Nephron (organoid): ENCODE data around the gene ZNF662.

Experiments
- H3K27ac Mint-ChIP-seq, 3 experiments: 2 replicates each; pipeline ENCODE4 v1.8.0; 2020; ENCODE audit warnings: mixed read lengths in 3 of 3, mild to moderate bottlenecking in 2 of 3, moderate library complexity in 1 of 3
- H3K27me3 Mint-ChIP-seq: 2 replicates; pipeline ENCODE4 v1.8.0; 2021; ENCODE audit warnings: low read depth, mild to moderate bottlenecking, moderate library complexity, mixed read lengths
- H3K36me3 Mint-ChIP-seq: 2 replicates; pipeline ENCODE4 v1.8.0; 2020; ENCODE audit warnings: low read depth, mixed read lengths
- H3K4me1 Mint-ChIP-seq: 2 replicates; pipeline ENCODE4 v1.8.0; 2020; ENCODE audit warnings: mixed read lengths
- H3K4me3 Mint-ChIP-seq, 3 experiments: 2 replicates each; pipeline ENCODE4 v1.8.0; 2020; ENCODE audit warnings: mild to moderate bottlenecking in 3 of 3, mixed read lengths in 3 of 3, moderate library complexity in 2 of 3
- H3K9me3 Mint-ChIP-seq: 2 replicates; pipeline ENCODE4 v1.8.0; 2020; ENCODE audit warnings: mixed read lengths
- CTCF ChIP-seq, 3 experiments: fragments of 200-600 bp; sonication (generic); IDR thresholded peaks; one replicate each; pipeline ENCODE4 v1.5.0; 2021; ENCODE audit warnings: antibody characterized with exemption in 3 of 3; ENCODE audit not compliant: unreplicated experiment in 3 of 3

ZNF662 gene

GRCh38 chr3:42875325-42876151 is 30.4 kb upstream of the ZNF662 start, which contains the start of gene CYP8B1:
CYP8B1 (minus strand) TSS chr3:42875879; CDS start chr3:42875816, 63 bp downstream.
- H3K4me1 Mint-ChIP-seq, result peaks cover 30% of the 10 kb centered on the region
- peaks cover 5% of the 10 kb centered on the region for H3K27me3 Mint-ChIP-seq
- no peaks in the 10 kb centered on the region for H3K9me3 Mint-ChIP-seq
- no peak for TF ChIP-seq CTCF (IDR thresholded peaks at IDR 0.05; ENCODE audit: unreplicated experiment in 3 of 3)
- H3K27ac Mint-ChIP-seq, result peak within 1 kb of the TSS; percentile 40 to 99 (median 94)
- no peak within 1 kb of the TSS for H3K4me3 Mint-ChIP-seq
- H3K36me3 Mint-ChIP-seq, result no peaks in the 10 kb centered on the region

GRCh38 chr3:42876401-42876800 is 29.5 kb upstream of the ZNF662 start:
- no peak overlapping the region for H3K4me3 Mint-ChIP-seq
- peaks cover 34% of the 10 kb centered on the region for H3K4me1 Mint-ChIP-seq
- no peaks in the 10 kb centered on the region for H3K36me3 Mint-ChIP-seq
- H3K27ac Mint-ChIP-seq, result peak overlapping the region; percentile 40 to 99 (median 94)
- no peak for TF ChIP-seq CTCF (IDR thresholded peaks at IDR 0.05; ENCODE audit: unreplicated experiment in 3 of 3)
- no peaks in the 10 kb centered on the region for H3K9me3 Mint-ChIP-seq
- H3K27me3 Mint-ChIP-seq, result peaks cover 5% of the 10 kb centered on the region

- H3K4me3 Mint-ChIP-seq, result no peak overlapping the region
- H3K27me3 Mint-ChIP-seq, result peaks cover 2% of the 10 kb centered on the region
- H3K9me3 Mint-ChIP-seq, result no peaks in the 10 kb centered on the region
- H3K36me3 Mint-ChIP-seq, result no peaks in the 10 kb centered on the region
- peak overlapping the region; percentile 94 to 99 (median 98) for H3K27ac Mint-ChIP-seq
- H3K4me1 Mint-ChIP-seq, result peaks cover 30% of the 10 kb centered on the region
- no peak for TF ChIP-seq CTCF (IDR thresholded peaks at IDR 0.05; ENCODE audit: unreplicated experiment in 3 of 3)
Observed at GRCh38 chr3:42876940-42877720, 28.8 kb upstream of the ZNF662 start.

- H3K4me1 Mint-ChIP-seq, result peaks cover 23% of the 10 kb centered on the region
- no peaks in the 10 kb centered on the region for H3K36me3 Mint-ChIP-seq
- peak overlapping the region in 1 of 3 experiments; percentile 13 for H3K4me3 Mint-ChIP-seq
- H3K9me3 Mint-ChIP-seq, result no peaks in the 10 kb centered on the region
- H3K27ac Mint-ChIP-seq, result peak overlapping the region in 2 of 3 experiments; percentile 65 to 99
- TF ChIP-seq CTCF (IDR thresholded peaks at IDR 0.05; ENCODE audit: unreplicated experiment in 3 of 3), result no peak
- H3K27me3 Mint-ChIP-seq, result no peaks in the 10 kb centered on the region
Observed at GRCh38 chr3:42877881-42878280, 28.1 kb upstream of the ZNF662 start.

- Mint-ChIP-seq H3K27ac (peak overlapping the region; percentile 37 to 62 (median 55)), H3K36me3 (no peaks in the 10 kb centered on the region), H3K4me1 (peaks cover 23% of the 10 kb centered on the region), H3K4me3 (peak overlapping the region; percentile 83 to 89 (median 85)), H3K9me3 (no peaks in the 10 kb centered on the region), H3K27me3 (no peaks in the 10 kb centered on the region)
- no peak for TF ChIP-seq CTCF (IDR thresholded peaks at IDR 0.05; ENCODE audit: unreplicated experiment in 3 of 3)
Observed at GRCh38 chr3:42880183-42880582, 25.8 kb upstream of the ZNF662 start.
